Mesenchymal stem cell (in vitro differentiated cells and primary cell): ENCODE measurements around the gene PTPRD.

Source experiments
- DNase-seq: peaks from one replicate; pipeline ENCODE4 v3.0.0-alpha.2; 2013
- H2AFZ ChIP-seq: one replicate; pipeline ENCODE4 v1.6.1; 2013; ENCODE audit warnings: low read depth, mild to moderate bottlenecking, control low read depth, inconsistent platforms, low read length, moderate library complexity
- H2AK5ac ChIP-seq: 2 replicates; pipeline ENCODE4 v1.6.1; 2013; ENCODE audit warnings: low read length, moderate library complexity, mild to moderate bottlenecking, inconsistent platforms; ENCODE audit not compliant: severe bottlenecking
- H2BK120ac ChIP-seq: one replicate; pipeline ENCODE4 v1.6.1; 2013; ENCODE audit warnings: low read depth, mild to moderate bottlenecking, inconsistent platforms, low read length, moderate library complexity
- H2BK12ac ChIP-seq, 2 experiments: one replicate each; pipeline ENCODE4 v1.6.1; 2013; ENCODE audit warnings: inconsistent platforms in 2 of 2, low read length in 2 of 2, mild to moderate bottlenecking in 2 of 2, moderate library complexity in 2 of 2, control low read depth in 1 of 2
- H2BK15ac ChIP-seq: one replicate; pipeline ENCODE4 v1.6.1; 2013; ENCODE audit warnings: mild to moderate bottlenecking, low read depth, inconsistent platforms; ENCODE audit not compliant: poor library complexity, severe bottlenecking
- H2BK5ac ChIP-seq: 2 replicates; pipeline ENCODE4 v1.6.1; 2013; ENCODE audit warnings: low read depth, mild to moderate bottlenecking, low read length, control low read depth, inconsistent platforms; ENCODE audit not compliant: poor library complexity, severe bottlenecking
- H3K14ac ChIP-seq, 2 experiments: one replicate each; pipeline ENCODE4 v1.6.1; 2013; ENCODE audit warnings: inconsistent platforms in 2 of 2, low read length in 2 of 2, control low read depth in 1 of 2, mild to moderate bottlenecking in 1 of 2, moderate library complexity in 1 of 2
- H3K18ac ChIP-seq, 2 experiments: one replicate each; pipeline ENCODE4 v1.6.1; 2013; ENCODE audit warnings: inconsistent platforms in 2 of 2, low read length in 2 of 2, control low read depth in 1 of 2, low read depth in 1 of 2, mild to moderate bottlenecking in 1 of 2
- H3K23ac ChIP-seq, 2 experiments: one replicate each; pipeline ENCODE4 v1.6.1; 2013; ENCODE audit warnings: inconsistent platforms in 2 of 2, low read length in 2 of 2, mild to moderate bottlenecking in 2 of 2, moderate library complexity in 2 of 2, control low read depth in 1 of 2
- H3K27ac ChIP-seq: 2 replicates; pipeline ENCODE4 v1.5.1; 2013; ENCODE audit warnings: mild to moderate bottlenecking, moderate library complexity, low read length, control low read depth, inconsistent platforms; ENCODE audit not compliant: poor library complexity, severe bottlenecking
- H3K27me3 ChIP-seq, 2 experiments: 2 replicates each; pipeline versions ENCODE4 v1.6.1 to v1.7.0; 2013; ENCODE audit warnings: low read length in 2 of 2, mild to moderate bottlenecking in 2 of 2, moderate library complexity in 2 of 2, control low read depth in 1 of 2, inconsistent platforms in 1 of 2; ENCODE audit not compliant: control insufficient read depth in 1 of 2, insufficient read depth in 1 of 2
- H3K36me3 ChIP-seq, 2 experiments: 2 replicates each; pipeline versions ENCODE4 v1.6.1 to v1.7.0; 2013; ENCODE audit warnings: low read length in 2 of 2, control low read depth in 1 of 2, inconsistent platforms in 1 of 2, low read depth in 1 of 2, mild to moderate bottlenecking in 1 of 2; ENCODE audit not compliant: insufficient read depth in 2 of 2, control insufficient read depth in 1 of 2
- H3K4ac ChIP-seq, 2 experiments: one replicate each; pipeline ENCODE4 v1.6.1; 2013; ENCODE audit warnings: inconsistent platforms in 2 of 2, low read length in 2 of 2, mild to moderate bottlenecking in 2 of 2, moderate library complexity in 2 of 2, control low read depth in 1 of 2, low read depth in 1 of 2
- H3K4me1 ChIP-seq: 2 replicates; pipeline ENCODE4 v1.6.1; 2013; ENCODE audit warnings: low read depth, low read length, control low read depth; ENCODE audit not compliant: control insufficient read depth, insufficient read depth
- H3K4me2 ChIP-seq: 2 replicates; pipeline ENCODE4 v1.6.1; 2013; ENCODE audit warnings: low read length, mild to moderate bottlenecking, inconsistent platforms; ENCODE audit not compliant: poor library complexity, severe bottlenecking
- H3K4me3 ChIP-seq, 2 experiments: 2 replicates each; pipeline versions ENCODE4 v1.5.1 to v1.7.0; 2013; ENCODE audit warnings: low read length in 2 of 2, mild to moderate bottlenecking in 2 of 2, control low read depth in 1 of 2, low read depth in 1 of 2; ENCODE audit not compliant: insufficient read depth in 1 of 2
- H3K79me1 ChIP-seq: replicated peaks from 2 replicates; pipeline ENCODE4 v1.6.1; 2013; ENCODE audit warnings: mild to moderate bottlenecking, control low read depth, low read length, inconsistent platforms; ENCODE audit not compliant: poor library complexity, severe bottlenecking
- H3K9ac ChIP-seq: 2 replicates; pipeline ENCODE4 v1.7.0; 2013; ENCODE audit warnings: mild to moderate bottlenecking, low read length, moderate library complexity
- H3K9me3 ChIP-seq: 2 replicates; pipeline ENCODE4 v1.7.0; 2013; ENCODE audit warnings: mild to moderate bottlenecking, low read length; ENCODE audit not compliant: control insufficient read depth
- H4K8ac ChIP-seq: one replicate; pipeline ENCODE4 v1.6.1; 2013; ENCODE audit warnings: inconsistent platforms, mild to moderate bottlenecking, low read length, moderate library complexity
- H4K91ac ChIP-seq: one replicate; pipeline ENCODE4 v1.6.1; 2013; ENCODE audit warnings: mild to moderate bottlenecking, low read length, inconsistent platforms
- WGBS: methylation state at CpG from one replicate; pipeline ENCODE4 v1.1.7; 2013; ENCODE audit warnings: mixed read lengths; 5-methylcytosine and 5-hydroxymethylcytosine counted together

The PTPRD gene

DNA sequence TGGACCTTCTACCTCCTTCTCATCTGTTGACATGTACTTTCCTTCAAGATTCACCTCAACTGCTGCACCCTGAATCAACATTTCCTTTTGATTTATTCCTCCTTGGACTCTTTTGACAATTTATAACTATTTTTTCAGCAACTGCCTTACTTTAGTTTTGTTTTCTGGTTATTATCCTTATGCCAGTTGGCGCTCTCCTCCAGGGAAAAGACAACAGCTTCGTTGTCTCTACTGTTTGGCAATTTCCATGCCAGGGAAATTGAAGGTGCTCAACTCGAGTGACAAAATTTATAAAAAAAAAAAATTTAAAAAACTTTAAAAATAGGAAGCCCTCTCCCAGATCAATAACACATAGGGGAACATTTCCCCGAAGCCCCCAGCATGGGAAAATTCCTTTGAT, 2264.0 kb downstream of the PTPRD start:
- 77% methylated on average over 1 of the region's 4 CpGs for WGBS
- no peak overlapping the region for H3K27ac ChIP-seq
- no peak overlapping the region for H3K4ac ChIP-seq
- H2AFZ ChIP-seq: no peak overlapping the region
- H3K36me3 ChIP-seq: no peaks in the 10 kb centered on the region
- H3K4me3 ChIP-seq: no peak overlapping the region
- no peak overlapping the region for H3K23ac ChIP-seq
- no peaks in the 10 kb centered on the region for H3K79me1 ChIP-seq
- H3K18ac ChIP-seq: no peak overlapping the region
- H3K27me3 ChIP-seq: no peaks in the 10 kb centered on the region
- H2AK5ac ChIP-seq: no peak overlapping the region
- H3K9me3 ChIP-seq: no peaks in the 10 kb centered on the region
- DNase-seq: no peak
- H3K14ac ChIP-seq: no peak overlapping the region
- H2BK12ac ChIP-seq: no peak overlapping the region
- no peak overlapping the region for H3K9ac ChIP-seq
- no peak overlapping the region for H2BK5ac ChIP-seq
- no peak overlapping the region for H2BK15ac ChIP-seq
- H4K91ac ChIP-seq: no peak overlapping the region
- peaks cover 1% of the 10 kb centered on the region for H3K4me1 ChIP-seq
- H2BK120ac ChIP-seq: no peak overlapping the region
- no peak overlapping the region for H4K8ac ChIP-seq
- no peak overlapping the region for H3K4me2 ChIP-seq

DNA sequence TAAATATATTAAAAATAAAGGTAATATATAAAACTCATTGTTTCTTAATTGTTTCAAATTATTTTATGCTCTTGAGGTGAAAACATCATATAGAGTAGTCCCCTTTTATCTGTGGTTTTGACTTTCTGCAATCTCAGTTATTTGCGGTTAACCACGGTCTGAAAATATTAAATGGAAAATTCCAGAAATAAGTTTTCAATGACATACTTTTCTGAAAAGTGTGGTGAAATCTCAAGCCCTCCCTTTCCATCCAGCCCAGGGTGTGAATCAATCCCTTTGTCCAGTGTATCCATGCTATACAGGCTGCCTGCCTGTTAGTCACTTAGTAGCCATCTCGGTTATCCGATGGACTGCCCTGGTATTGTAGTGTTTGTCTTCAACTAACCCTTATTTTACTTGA, 2266.5 kb downstream of the PTPRD start:
- H4K91ac ChIP-seq: no peak overlapping the region
- no peak overlapping the region for H3K4me3 ChIP-seq
- H3K36me3 ChIP-seq: no peaks in the 10 kb centered on the region
- no peak for DNase-seq
- H3K18ac ChIP-seq: no peak overlapping the region
- no peaks in the 10 kb centered on the region for H3K79me1 ChIP-seq
- H3K14ac ChIP-seq: no peak overlapping the region
- H3K9me3 ChIP-seq: no peaks in the 10 kb centered on the region
- H2BK12ac ChIP-seq: no peak overlapping the region
- no peak overlapping the region for H3K23ac ChIP-seq
- H2BK15ac ChIP-seq: no peak overlapping the region
- no peak overlapping the region for H2BK5ac ChIP-seq
- no peak overlapping the region for H2BK120ac ChIP-seq
- H3K27me3 ChIP-seq: no peaks in the 10 kb centered on the region
- H3K9ac ChIP-seq: no peak overlapping the region
- no peak overlapping the region for H4K8ac ChIP-seq
- no peak overlapping the region for H2AK5ac ChIP-seq
- 90% methylated on average over 4 of the region's 4 CpGs for WGBS
- H2AFZ ChIP-seq: no peak overlapping the region
- H3K4me1 ChIP-seq: peaks cover 1% of the 10 kb centered on the region
- no peak overlapping the region for H3K4me2 ChIP-seq
- no peak overlapping the region for H3K4ac ChIP-seq
- no peak overlapping the region for H3K27ac ChIP-seq

DNA sequence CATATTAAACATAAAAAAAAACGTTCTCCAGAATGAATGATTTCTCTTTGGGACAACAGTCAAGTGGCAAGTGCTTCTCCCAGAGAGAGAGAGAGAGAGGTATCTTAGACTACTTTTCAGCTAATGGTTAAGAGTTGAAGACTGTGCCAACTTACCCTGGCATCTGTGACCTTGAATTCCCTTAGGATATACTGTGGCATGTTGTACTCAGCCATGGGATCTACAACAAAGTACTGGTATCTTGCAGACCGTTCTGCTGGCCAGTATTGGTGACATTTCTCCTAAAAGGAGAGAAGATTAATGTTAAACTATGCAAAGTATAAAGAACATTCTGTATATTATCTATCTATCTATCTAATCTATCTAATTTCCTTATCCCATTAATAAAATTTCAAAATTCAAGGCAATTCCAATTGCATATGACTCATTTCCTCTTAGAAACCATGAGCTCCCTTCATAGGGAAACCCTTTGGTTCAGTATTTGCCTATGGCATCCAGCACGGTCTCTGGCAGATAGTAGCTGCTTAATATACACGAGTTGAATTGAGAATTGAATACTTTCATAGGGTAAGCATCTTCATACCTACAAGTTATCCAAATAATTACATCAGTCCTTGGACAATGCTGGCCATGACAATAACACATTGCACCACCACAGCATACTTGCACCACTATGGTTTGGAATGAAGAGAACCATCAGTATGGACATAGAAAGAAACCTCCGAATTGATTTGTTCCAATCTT, 2273.9 kb downstream of the PTPRD start:
- no peak for DNase-seq
- Histone ChIP-seq H2BK15ac (no peak overlapping the region), H3K9me3 (no peaks in the 10 kb centered on the region), H3K79me1 (no peaks in the 10 kb centered on the region), H3K18ac (no peak overlapping the region), H2AFZ (no peak overlapping the region), H4K8ac (no peak overlapping the region), H3K4me2 (no peak overlapping the region), H3K27me3 (no peaks in the 10 kb centered on the region), H4K91ac (no peak overlapping the region), H2AK5ac (no peak overlapping the region), H2BK12ac (no peak overlapping the region), H3K23ac (no peak overlapping the region), H3K4me1 (no peaks in the 10 kb centered on the region), H3K4ac (no peak overlapping the region), H2BK120ac (no peak overlapping the region), H3K14ac (no peak overlapping the region), H3K9ac (no peak overlapping the region), H2BK5ac (no peak overlapping the region), H3K27ac (no peak overlapping the region), H3K4me3 (peak overlapping the region in 1 of 2 experiments; percentile 55), H3K36me3 (no peaks in the 10 kb centered on the region)
- WGBS: 84% methylated on average over 4 of the region's 5 CpGs

DNA sequence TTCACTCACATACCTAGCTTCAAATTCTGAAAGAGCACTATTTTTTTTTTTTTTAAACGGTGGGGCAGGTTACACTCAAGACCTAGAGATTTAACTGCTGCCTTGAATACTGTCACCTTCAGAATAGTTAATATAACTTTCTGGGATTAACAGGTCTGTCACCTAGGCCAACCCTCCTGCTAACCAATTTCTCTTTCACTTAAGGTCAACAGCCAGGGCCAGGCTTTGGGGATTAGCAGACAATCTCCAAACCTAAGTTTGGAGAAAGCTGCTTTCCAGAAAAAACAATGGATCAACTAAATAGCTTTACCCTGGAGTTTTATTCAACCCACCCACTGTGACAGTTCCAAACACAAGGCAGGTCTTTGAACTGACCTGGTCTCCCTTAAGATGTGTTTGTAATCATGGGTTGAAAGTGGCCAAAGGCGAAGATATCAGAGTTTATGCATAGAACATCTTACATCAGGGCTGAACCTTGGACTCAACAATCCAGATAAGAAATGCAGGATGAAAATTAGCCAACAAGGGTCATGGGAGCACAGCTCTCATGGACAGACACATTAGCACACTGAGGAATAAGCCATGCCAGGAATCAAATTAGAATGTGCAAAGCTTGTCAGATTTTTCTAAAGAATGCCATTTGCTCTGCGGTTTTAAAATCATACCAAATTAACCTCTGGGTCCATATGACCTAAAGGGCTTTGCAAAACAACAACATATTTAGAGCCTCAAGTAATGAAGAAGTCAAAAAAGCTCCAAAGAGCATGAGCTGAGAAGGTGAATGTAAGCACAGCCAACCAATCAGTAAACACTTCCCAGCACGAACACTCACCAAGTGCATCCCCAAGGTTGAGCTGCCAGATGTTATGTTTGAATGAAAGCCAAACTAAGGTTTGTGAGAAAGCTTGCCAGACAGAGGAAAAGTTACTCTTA, 2274.7 kb downstream of the PTPRD start:
- WGBS: 92% methylated on average over 3 of the region's 4 CpGs
- Histone ChIP-seq H2AK5ac (no peak overlapping the region), H3K9me3 (no peaks in the 10 kb centered on the region), H4K91ac (no peak overlapping the region), H2BK15ac (no peak overlapping the region), H3K4me3 (peak overlapping the region in 1 of 2 experiments; percentile 55), H4K8ac (no peak overlapping the region), H3K4me1 (no peaks in the 10 kb centered on the region), H3K14ac (no peak overlapping the region), H3K36me3 (no peaks in the 10 kb centered on the region), H3K79me1 (no peaks in the 10 kb centered on the region), H2BK120ac (no peak overlapping the region), H2AFZ (no peak overlapping the region), H3K27ac (no peak overlapping the region), H3K27me3 (no peaks in the 10 kb centered on the region), H3K4ac (no peak overlapping the region), H3K9ac (no peak overlapping the region), H2BK5ac (no peak overlapping the region), H3K18ac (no peak overlapping the region), H3K4me2 (no peak overlapping the region), H2BK12ac (no peak overlapping the region), H3K23ac (no peak overlapping the region)
- peak; percentile 3 for DNase-seq
